Esophagus muscularis mucosa (tissue), 4 donors: Measurements from ENCODE around the gene CYP27B1. TPM values are rescaled to one million over a fixed set of nuclear protein-coding genes. Genes with fewer than 3 reads are reported as not detected.

Source experiments
- DNase-seq: peaks from one replicate; pipeline ENCODE4 v3.0.0-alpha.2; 2017; ENCODE audit errors: extremely low spot score
- H3K27ac ChIP-seq, 4 donors: fragments of 200-600 bp; sonication (generic); replicated peaks in 1 of 4; 1 replicate in 3 of 4; 2 replicates in 1 of 4; pipeline ENCODE4 v1.5.1; 2016 to 2019; ENCODE audit warnings: mild to moderate bottlenecking in 1 of 4
- H3K27me3 ChIP-seq, 4 donors: fragments of 200-600 bp; sonication (generic); one replicate each; pipeline versions ENCODE4 v1.5.1 to v1.6.0; 2016 to 2019
- H3K36me3 ChIP-seq, 4 donors: fragments of 200-600 bp; sonication (generic); one replicate each; pipeline ENCODE4 v1.5.1; 2016 to 2019
- H3K4me1 ChIP-seq, 4 donors: fragments of 200-600 bp; sonication (generic); one replicate each; pipeline ENCODE4 v1.5.1; 2016 to 2019
- H3K4me3 ChIP-seq, 4 donors: fragments of 200-600 bp; sonication (generic); 1 replicate in 2 of 4; 2 replicates in 2 of 4; pipeline ENCODE4 v1.5.1; 2016 to 2019; ENCODE audit warnings: mild to moderate bottlenecking in 4 of 4, moderate library complexity in 1 of 4
- H3K9me3 ChIP-seq, 4 donors: fragments of 200-600 bp; sonication (generic); 1 replicate in 3 of 4; 2 replicates in 1 of 4; pipeline ENCODE4 v1.5.1; 2016 to 2019
- EP300 ChIP-seq: sonication (generic); formaldehyde crosslinking; IDR thresholded peaks from one replicate; pipeline ENCODE4 v1.6.1; 2017; ENCODE audit warnings: antibody characterized with exemption
- POLR2A ChIP-seq: fragments of 450-650 bp; IDR thresholded peaks from one replicate; pipeline ENCODE4 v1.6.1; 2017; ENCODE audit warnings: antibody characterized with exemption, moderate library complexity, mild to moderate bottlenecking, low read depth
- POLR2AphosphoS5 ChIP-seq, 2 donors: sonication (generic); formaldehyde crosslinking; IDR thresholded peaks; one replicate each; pipeline ENCODE4 v1.6.1; 2017; ENCODE audit warnings: antibody characterized with exemption in 2 of 2
- WGBS: methylation state at CpG from one replicate; pipeline ENCODE4 v1.1.5; 2018; 5-methylcytosine and 5-hydroxymethylcytosine counted together
- intact Hi-C: fragments of 100-400 bp; cut with DNase I; formaldehyde crosslinking; loops from one replicate; pipeline ENCODE4 v1.15.1; 2023
- total RNA-seq, 4 donors: library from RNA; depleted of rRNA; stranded (reverse); fragments of >200 nt; gene quantifications; one replicate each; pipeline versions ENCODE4 v1.1.0 to v1.2.1, GENCODE V29; 2016
- TF ChIP-seq, protein P1 (sequence below), 3 experiments: fragments of 200-600 bp in 2 of 3; fragments of 450-650 bp in 1 of 3; sonication (generic) in 2 of 3; IDR thresholded peaks; one replicate each; pipeline ENCODE4 v1.5.1; 2017 to 2019; ENCODE audit warnings: antibody characterized with exemption in 3 of 3, mild to moderate bottlenecking in 2 of 3, moderate library complexity in 1 of 3

Gene CYP27B1
- total RNA-seq, 4 donors from 2014 or later = 0.32 to 0.66 TPM; not detected in 2

GRCh38 chr12:57736741-57737466, 30.0 kb downstream of the CYP27B1 start:
- peaks cover 38 to 43% (median 40%) of the 10 kb centered on the region in 4 donors for H3K4me1 ChIP-seq
- 38% methylated on average over 31 of the region's 31 CpGs for WGBS
- H3K9me3 ChIP-seq = no peaks in the 10 kb centered on the region
- peak overlapping the region; percentile 40 to 59 (median 48) for H3K4me3 ChIP-seq
- no peaks in the 10 kb centered on the region for H3K36me3 ChIP-seq
- H3K27me3 ChIP-seq = peaks cover 16 to 99% (median 57%) of the 10 kb centered on the region in 4 donors
- no peak for DNase-seq
- H3K27ac ChIP-seq = peak overlapping the region in 1 of 4 donors; percentile 13
- no peak for TF ChIP-seq POLR2A
- TF ChIP-seq, protein P1, sequence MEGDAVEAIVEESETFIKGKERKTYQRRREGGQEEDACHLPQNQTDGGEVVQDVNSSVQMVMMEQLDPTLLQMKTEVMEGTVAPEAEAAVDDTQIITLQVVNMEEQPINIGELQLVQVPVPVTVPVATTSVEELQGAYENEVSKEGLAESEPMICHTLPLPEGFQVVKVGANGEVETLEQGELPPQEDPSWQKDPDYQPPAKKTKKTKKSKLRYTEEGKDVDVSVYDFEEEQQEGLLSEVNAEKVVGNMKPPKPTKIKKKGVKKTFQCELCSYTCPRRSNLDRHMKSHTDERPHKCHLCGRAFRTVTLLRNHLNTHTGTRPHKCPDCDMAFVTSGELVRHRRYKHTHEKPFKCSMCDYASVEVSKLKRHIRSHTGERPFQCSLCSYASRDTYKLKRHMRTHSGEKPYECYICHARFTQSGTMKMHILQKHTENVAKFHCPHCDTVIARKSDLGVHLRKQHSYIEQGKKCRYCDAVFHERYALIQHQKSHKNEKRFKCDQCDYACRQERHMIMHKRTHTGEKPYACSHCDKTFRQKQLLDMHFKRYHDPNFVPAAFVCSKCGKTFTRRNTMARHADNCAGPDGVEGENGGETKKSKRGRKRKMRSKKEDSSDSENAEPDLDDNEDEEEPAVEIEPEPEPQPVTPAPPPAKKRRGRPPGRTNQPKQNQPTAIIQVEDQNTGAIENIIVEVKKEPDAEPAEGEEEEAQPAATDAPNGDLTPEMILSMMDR (IDR thresholded peaks at IDR 0.05) = no peak
- no peak for TF ChIP-seq POLR2AphosphoS5 (IDR thresholded peaks at IDR 0.05)
- TF ChIP-seq EP300 = no peak
- intact Hi-C loops = no loop called here

DNA sequence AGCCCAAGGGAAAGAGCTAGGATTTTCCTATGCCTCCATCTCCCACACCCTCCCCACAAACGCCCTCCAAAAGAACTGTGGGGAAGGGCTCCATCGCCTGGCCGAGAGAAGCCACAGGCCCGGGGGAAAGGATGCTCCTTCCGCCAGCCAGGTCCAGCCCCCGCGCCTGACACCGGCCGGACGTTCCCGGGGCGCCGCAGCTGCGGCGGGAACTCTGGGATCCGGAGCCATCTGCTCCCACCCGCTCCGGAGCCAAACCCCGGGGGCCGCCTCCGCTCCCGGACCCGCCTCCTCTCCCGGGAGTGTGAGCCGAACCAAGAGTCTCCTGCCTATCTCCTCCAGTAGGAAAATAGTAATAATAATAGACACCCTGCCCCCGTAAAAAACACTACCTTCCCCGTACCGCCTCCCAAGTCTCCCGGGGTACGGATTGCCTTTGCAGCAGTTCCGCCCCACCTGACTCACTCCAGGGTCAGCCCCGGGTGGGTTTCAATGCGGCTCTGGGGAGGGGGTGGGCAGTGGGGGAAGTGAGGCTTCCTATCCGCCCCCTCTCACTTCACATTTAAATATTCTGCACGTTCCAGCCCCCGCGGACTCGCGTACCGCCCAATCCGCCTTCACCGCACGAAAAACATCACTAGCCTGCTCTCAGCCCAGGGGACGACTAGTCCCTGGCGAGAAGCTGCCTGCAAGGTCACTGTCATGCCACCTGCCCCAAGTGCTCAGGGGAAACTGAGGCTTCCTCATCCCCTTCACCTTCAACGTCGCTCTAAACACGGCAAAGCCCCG, 30.7 kb downstream of the CYP27B1 start:
- WGBS = 27% methylated on average over 34 of the region's 49 CpGs

GRCh38 chr12:57735198-57735855, 31.6 kb downstream of the CYP27B1 start:
- no peak for DNase-seq
- WGBS = 47% methylated on average over 6 of the region's 8 CpGs
- TF ChIP-seq POLR2AphosphoS5 (IDR thresholded peaks at IDR 0.05) (no peak), POLR2A (no peak), EP300 (no peak)
- TF ChIP-seq, protein P1 (IDR thresholded peaks at IDR 0.05) = no peak
- no peaks in the 10 kb centered on the region for H3K9me3 ChIP-seq
- intact Hi-C loops = no loop called here
- peaks cover 38 to 43% (median 40%) of the 10 kb centered on the region in 4 donors for H3K4me1 ChIP-seq
- H3K27ac ChIP-seq = no peak overlapping the region
- peak overlapping the region in 3 of 4 donors; percentile 15 to 28 (median 22) for H3K4me3 ChIP-seq
- H3K36me3 ChIP-seq = no peaks in the 10 kb centered on the region
- H3K27me3 ChIP-seq = peaks cover 16 to 99% (median 56%) of the 10 kb centered on the region in 4 donors

More for the DNA sequence above, 30.7 kb downstream of the CYP27B1 start:
- H3K4me3 ChIP-seq = peak overlapping the region; percentile 15 to 40 (median 25)
- no peak overlapping the region for H3K27ac ChIP-seq
- H3K9me3 ChIP-seq = no peaks in the 10 kb centered on the region
- intact Hi-C loops = no loop called here
- H3K4me1 ChIP-seq = peaks cover 38 to 43% (median 40%) of the 10 kb centered on the region in 4 donors
- no peak for TF ChIP-seq POLR2A
- TF ChIP-seq, protein P1 (IDR thresholded peaks at IDR 0.05) = peak in 1 of 3 experiments; percentile 8
- peaks cover 16 to 99% (median 57%) of the 10 kb centered on the region in 4 donors for H3K27me3 ChIP-seq
- no peaks in the 10 kb centered on the region for H3K36me3 ChIP-seq
- no peak for DNase-seq

GRCh38 chr12:57734591-57734990, 32.3 kb downstream of the CYP27B1 start:
- no peaks in the 10 kb centered on the region for H3K9me3 ChIP-seq
- peaks cover 38 to 43% (median 40%) of the 10 kb centered on the region in 4 donors for H3K4me1 ChIP-seq
- peaks cover 16 to 94% (median 53%) of the 10 kb centered on the region in 4 donors for H3K27me3 ChIP-seq
- intact Hi-C loops = no loop called here
- 85% methylated on average over 4 of the region's 4 CpGs for WGBS
- no peak overlapping the region for H3K27ac ChIP-seq
- no peaks in the 10 kb centered on the region for H3K36me3 ChIP-seq
- no peak overlapping the region for H3K4me3 ChIP-seq
- DNase-seq = no peak
- TF ChIP-seq, protein P1 (IDR thresholded peaks at IDR 0.05) = no peak
- TF ChIP-seq POLR2AphosphoS5 (IDR thresholded peaks at IDR 0.05) (no peak), POLR2A (no peak), EP300 (no peak)
